HL-60 (cell line): ENCODE measurements around the gene GMPPA.

Experiments
- GABPA ChIP-seq: IDR thresholded peaks from 2 replicates; pipeline ENCODE4 v1.6.1; 2012; ENCODE audit warnings: low read depth
- POLR2AphosphoS5 ChIP-seq: IDR thresholded peaks from 2 replicates; pipeline ENCODE4 v1.6.1; 2012; ENCODE audit warnings: low read depth
- TF ChIP-seq, protein P1 (sequence below): IDR thresholded peaks from one replicate; pipeline ENCODE4 v1.5.1; 2011; ENCODE audit warnings: low read length, control low read depth, inconsistent platforms; ENCODE audit not compliant: insufficient read depth
- TF ChIP-seq, protein P2 (sequence below): IDR thresholded peaks from 2 replicates; pipeline ENCODE4 v1.6.1; 2012; ENCODE audit warnings: low read depth; ENCODE audit not compliant: insufficient replicate concordance

DNA sequence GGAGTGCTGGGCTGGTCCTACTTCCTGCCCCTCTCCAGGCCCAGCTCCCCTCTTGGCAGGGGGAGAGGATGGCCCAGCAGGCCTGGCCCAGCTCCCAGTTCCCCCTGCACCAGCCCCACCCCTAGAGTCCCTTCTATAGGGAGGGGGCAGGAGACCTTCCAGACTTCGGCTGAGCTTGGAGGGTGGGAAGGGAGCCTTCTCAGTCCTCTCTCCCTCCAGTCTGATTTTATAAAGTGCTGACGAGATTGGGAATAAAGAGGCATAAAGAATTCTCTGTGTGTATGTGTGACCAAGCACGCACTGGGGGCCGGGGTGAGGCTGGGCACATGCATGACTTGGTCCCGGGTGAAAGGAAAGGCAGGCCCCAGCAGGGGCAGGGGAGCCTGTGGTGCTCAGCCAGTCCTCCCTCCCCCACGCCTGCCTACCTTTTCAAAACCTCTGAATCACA, 39.8 kb downstream of the GMPPA start:
- TF ChIP-seq, protein P1, sequence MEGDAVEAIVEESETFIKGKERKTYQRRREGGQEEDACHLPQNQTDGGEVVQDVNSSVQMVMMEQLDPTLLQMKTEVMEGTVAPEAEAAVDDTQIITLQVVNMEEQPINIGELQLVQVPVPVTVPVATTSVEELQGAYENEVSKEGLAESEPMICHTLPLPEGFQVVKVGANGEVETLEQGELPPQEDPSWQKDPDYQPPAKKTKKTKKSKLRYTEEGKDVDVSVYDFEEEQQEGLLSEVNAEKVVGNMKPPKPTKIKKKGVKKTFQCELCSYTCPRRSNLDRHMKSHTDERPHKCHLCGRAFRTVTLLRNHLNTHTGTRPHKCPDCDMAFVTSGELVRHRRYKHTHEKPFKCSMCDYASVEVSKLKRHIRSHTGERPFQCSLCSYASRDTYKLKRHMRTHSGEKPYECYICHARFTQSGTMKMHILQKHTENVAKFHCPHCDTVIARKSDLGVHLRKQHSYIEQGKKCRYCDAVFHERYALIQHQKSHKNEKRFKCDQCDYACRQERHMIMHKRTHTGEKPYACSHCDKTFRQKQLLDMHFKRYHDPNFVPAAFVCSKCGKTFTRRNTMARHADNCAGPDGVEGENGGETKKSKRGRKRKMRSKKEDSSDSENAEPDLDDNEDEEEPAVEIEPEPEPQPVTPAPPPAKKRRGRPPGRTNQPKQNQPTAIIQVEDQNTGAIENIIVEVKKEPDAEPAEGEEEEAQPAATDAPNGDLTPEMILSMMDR = no peak
- TF ChIP-seq POLR2AphosphoS5 = no peak
- TF ChIP-seq, protein P2, sequence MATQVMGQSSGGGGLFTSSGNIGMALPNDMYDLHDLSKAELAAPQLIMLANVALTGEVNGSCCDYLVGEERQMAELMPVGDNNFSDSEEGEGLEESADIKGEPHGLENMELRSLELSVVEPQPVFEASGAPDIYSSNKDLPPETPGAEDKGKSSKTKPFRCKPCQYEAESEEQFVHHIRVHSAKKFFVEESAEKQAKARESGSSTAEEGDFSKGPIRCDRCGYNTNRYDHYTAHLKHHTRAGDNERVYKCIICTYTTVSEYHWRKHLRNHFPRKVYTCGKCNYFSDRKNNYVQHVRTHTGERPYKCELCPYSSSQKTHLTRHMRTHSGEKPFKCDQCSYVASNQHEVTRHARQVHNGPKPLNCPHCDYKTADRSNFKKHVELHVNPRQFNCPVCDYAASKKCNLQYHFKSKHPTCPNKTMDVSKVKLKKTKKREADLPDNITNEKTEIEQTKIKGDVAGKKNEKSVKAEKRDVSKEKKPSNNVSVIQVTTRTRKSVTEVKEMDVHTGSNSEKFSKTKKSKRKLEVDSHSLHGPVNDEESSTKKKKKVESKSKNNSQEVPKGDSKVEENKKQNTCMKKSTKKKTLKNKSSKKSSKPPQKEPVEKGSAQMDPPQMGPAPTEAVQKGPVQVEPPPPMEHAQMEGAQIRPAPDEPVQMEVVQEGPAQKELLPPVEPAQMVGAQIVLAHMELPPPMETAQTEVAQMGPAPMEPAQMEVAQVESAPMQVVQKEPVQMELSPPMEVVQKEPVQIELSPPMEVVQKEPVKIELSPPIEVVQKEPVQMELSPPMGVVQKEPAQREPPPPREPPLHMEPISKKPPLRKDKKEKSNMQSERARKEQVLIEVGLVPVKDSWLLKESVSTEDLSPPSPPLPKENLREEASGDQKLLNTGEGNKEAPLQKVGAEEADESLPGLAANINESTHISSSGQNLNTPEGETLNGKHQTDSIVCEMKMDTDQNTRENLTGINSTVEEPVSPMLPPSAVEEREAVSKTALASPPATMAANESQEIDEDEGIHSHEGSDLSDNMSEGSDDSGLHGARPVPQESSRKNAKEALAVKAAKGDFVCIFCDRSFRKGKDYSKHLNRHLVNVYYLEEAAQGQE = no peak
- TF ChIP-seq GABPA = no peak
